IPS DF 6.9 (cell line): ENCODE results near the gene NGB.

Experiments used
- DNase-seq: peaks from one replicate; pipeline ENCODE4 v3.0.0-alpha.2; 2013; ENCODE audit warnings: low read depth, low spot score
- H3K27ac ChIP-seq: one replicate; pipeline ENCODE4 v1.5.1; 2013; ENCODE audit warnings: low read length, control low read depth
- H3K27me3 ChIP-seq: 2 replicates; pipeline ENCODE4 v1.6.1; 2013; ENCODE audit warnings: mild to moderate bottlenecking, low read length; ENCODE audit not compliant: control insufficient read depth, insufficient read depth
- H3K36me3 ChIP-seq: 2 replicates; pipeline ENCODE4 v1.6.1; 2013; ENCODE audit warnings: low read length; ENCODE audit not compliant: control insufficient read depth, insufficient read depth
- H3K4me1 ChIP-seq: 2 replicates; pipeline ENCODE4 v1.6.1; 2013; ENCODE audit warnings: low read length; ENCODE audit not compliant: control insufficient read depth, insufficient read depth
- H3K4me3 ChIP-seq: 2 replicates; pipeline ENCODE4 v1.5.1; 2013; ENCODE audit warnings: mild to moderate bottlenecking, low read length
- H3K9me3 ChIP-seq: 2 replicates; pipeline ENCODE4 v1.6.1; 2013; ENCODE audit warnings: low read length, inconsistent platforms; ENCODE audit not compliant: control insufficient read depth, insufficient read depth
- WGBS: extraction: QIAGEN DNeasy Blood & Tissue Kit; methylation state at CpG from one replicate; pipeline ENCODE4 v1.1.7; 2013; ENCODE audit warnings: mixed read lengths, missing lambda C conversion rate; ENCODE audit not compliant: insufficient read length, insufficient coverage; 5-methylcytosine and 5-hydroxymethylcytosine counted together

NGB gene

DNA sequence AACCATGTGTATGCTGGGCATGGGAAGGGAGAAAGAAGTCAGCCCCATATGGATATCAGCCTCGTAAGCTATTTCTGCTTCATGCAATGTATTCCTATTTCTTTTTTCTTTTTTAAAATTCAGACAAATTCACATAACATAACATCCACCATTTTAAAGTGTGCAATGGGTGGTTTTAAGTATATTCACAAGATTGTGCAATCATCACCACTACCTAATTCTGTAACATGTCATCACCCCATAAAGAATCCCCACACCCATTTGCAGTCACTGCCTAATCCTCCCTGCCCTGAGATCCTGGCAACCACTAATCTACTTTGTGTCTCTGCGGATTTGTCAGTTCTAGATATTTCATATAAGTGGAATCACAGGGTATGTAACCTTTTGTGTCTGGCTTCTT, 40.2 kb upstream of the NGB start:
- no CpG with 5 or more reads among the region's 2 CpGs for WGBS
- Histone ChIP-seq H3K27ac (no peak overlapping the region), H3K4me1 (peaks cover 6% of the 10 kb centered on the region; the same call in 1 of the 2 replicates), H3K4me3 (no peak overlapping the region), H3K9me3 (no peaks in the 10 kb centered on the region), H3K36me3 (no peaks in the 10 kb centered on the region), H3K27me3 (no peaks in the 10 kb centered on the region)
- no peak for DNase-seq

- Histone ChIP-seq H3K4me1 (peaks cover 4% of the 10 kb centered on the region; the same call in 1 of the 2 replicates), H3K36me3 (0 out of 2 replicates have a peak, but pooled peaks cover 3% of the 10 kb centered on the region), H3K9me3 (no peaks in the 10 kb centered on the region), H3K27ac (no peak overlapping the region), H3K4me3 (no peak overlapping the region), H3K27me3 (no peaks in the 10 kb centered on the region)
- DNase-seq, result no peak
- no CpG with 5 or more reads among the region's 4 CpGs for WGBS
Measured at GRCh38 chr14:77310026-77310425, 39.0 kb upstream of the NGB start.

- WGBS, result no CpG with 5 or more reads among the region's 4 CpGs
- Histone ChIP-seq H3K36me3 (0 out of 2 replicates have a peak, but pooled peaks cover 3% of the 10 kb centered on the region), H3K27ac (no peak overlapping the region), H3K4me3 (no peak overlapping the region), H3K27me3 (no peaks in the 10 kb centered on the region), H3K4me1 (peaks cover under 1% of the 10 kb centered on the region; the same call in 1 of the 2 replicates), H3K9me3 (no peaks in the 10 kb centered on the region)
- DNase-seq, result no peak
Measured at GRCh38 chr14:77309131-77309530, 38.1 kb upstream of the NGB start.

- H3K36me3 ChIP-seq, result 0 out of 2 replicates have a peak, but pooled peaks cover 6% of the 10 kb centered on the region
- H3K4me3 ChIP-seq, result no peak overlapping the region
- H3K9me3 ChIP-seq, result no peaks in the 10 kb centered on the region
- DNase-seq, result no peak
- no peaks in the 10 kb centered on the region for H3K4me1 ChIP-seq
- no peaks in the 10 kb centered on the region for H3K27me3 ChIP-seq
- WGBS, result no CpG with 5 or more reads among the region's 3 CpGs
- H3K27ac ChIP-seq, result no peak overlapping the region
Measured at GRCh38 chr14:77306851-77307496, 36.0 kb upstream of the NGB start.

DNA sequence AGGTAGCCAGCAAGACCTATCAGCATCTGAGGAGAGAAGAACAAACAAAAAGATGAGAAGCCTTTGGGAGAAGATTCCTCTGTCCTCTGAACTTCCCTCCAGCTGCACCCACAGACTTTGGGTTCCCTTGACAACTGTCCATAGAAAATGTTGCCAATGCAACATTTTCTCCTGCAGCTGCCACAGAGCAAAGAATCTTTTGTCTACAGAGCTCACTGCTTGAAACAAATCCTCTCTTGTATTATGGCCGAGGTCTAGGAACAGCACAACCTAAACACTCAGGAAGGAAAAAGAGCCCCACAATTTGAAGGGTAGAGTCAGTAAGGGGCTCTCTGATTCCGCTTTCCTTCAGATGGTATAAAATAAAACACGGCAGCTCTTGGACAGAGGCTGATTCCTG, 35.4 kb upstream of the NGB start:
- no peak overlapping the region for H3K4me3 ChIP-seq
- H3K36me3 ChIP-seq, result 0 out of 2 replicates have a peak, but pooled peaks cover 6% of the 10 kb centered on the region
- no peak overlapping the region for H3K27ac ChIP-seq
- H3K27me3 ChIP-seq, result no peaks in the 10 kb centered on the region
- DNase-seq, result no peak
- H3K4me1 ChIP-seq, result no peaks in the 10 kb centered on the region
- H3K9me3 ChIP-seq, result no peaks in the 10 kb centered on the region
- WGBS, result no CpG with 5 or more reads among the region's 3 CpGs

GRCh38 chr14:77305696-77306095, 34.7 kb upstream of the NGB start:
- Histone ChIP-seq H3K4me3 (no peak overlapping the region), H3K36me3 (0 out of 2 replicates have a peak, but pooled peaks cover 6% of the 10 kb centered on the region), H3K27me3 (no peaks in the 10 kb centered on the region), H3K4me1 (no peaks in the 10 kb centered on the region), H3K27ac (no peak overlapping the region), H3K9me3 (no peaks in the 10 kb centered on the region)
- DNase-seq, result no peak
- no CpG with 5 or more reads among the region's 4 CpGs for WGBS

GRCh38 chr14:77303417-77304156, 32.6 kb upstream of the NGB start:
- H3K27ac ChIP-seq, result no peak overlapping the region
- no peaks in the 10 kb centered on the region for H3K4me1 ChIP-seq
- H3K27me3 ChIP-seq, result no peaks in the 10 kb centered on the region
- H3K9me3 ChIP-seq, result no peaks in the 10 kb centered on the region
- 0 out of 2 replicates have a peak, but pooled peaks cover 6% of the 10 kb centered on the region for H3K36me3 ChIP-seq
- no peak overlapping the region for H3K4me3 ChIP-seq
- DNase-seq, result no peak
- WGBS, result no CpG with 5 or more reads among the region's 4 CpGs

DNA sequence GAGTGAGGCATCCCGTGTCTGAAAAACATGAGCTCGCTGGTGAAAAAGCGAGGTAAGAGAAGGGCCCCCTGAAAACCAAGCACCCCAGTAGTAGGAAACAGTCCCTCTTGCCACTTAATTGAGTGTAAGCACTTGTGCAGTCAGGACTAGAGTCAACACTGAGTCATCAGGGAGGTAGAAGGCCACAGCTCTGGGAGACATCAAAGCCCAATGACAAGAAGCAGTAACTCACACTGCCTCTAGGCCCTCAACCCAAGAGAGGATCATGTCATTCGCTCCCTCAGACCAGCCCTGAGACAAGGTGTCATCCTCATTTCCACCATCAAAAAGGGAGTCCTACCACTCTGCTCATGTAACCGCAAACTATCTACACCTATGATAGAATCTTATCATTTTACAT, 31.9 kb upstream of the NGB start:
- no peak for DNase-seq
- Histone ChIP-seq H3K27ac (no peak overlapping the region), H3K36me3 (0 out of 2 replicates have a peak, but pooled peaks cover 6% of the 10 kb centered on the region), H3K9me3 (no peaks in the 10 kb centered on the region), H3K4me1 (no peaks in the 10 kb centered on the region), H3K4me3 (no peak overlapping the region), H3K27me3 (no peaks in the 10 kb centered on the region)
- no CpG with 5 or more reads among the region's 5 CpGs for WGBS

- Histone ChIP-seq H3K9me3 (no peaks in the 10 kb centered on the region), H3K36me3 (peaks cover 6% of the 10 kb centered on the region; the same call in 1 of the 2 replicates), H3K27ac (no peak overlapping the region), H3K27me3 (no peaks in the 10 kb centered on the region), H3K4me3 (no peak overlapping the region), H3K4me1 (no peaks in the 10 kb centered on the region)
- no CpG with 5 or more reads among the region's 10 CpGs for WGBS
- DNase-seq, result peak; percentile 82
Measured at GRCh38 chr14:77301103-77301502, 30.1 kb upstream of the NGB start.

DNA sequence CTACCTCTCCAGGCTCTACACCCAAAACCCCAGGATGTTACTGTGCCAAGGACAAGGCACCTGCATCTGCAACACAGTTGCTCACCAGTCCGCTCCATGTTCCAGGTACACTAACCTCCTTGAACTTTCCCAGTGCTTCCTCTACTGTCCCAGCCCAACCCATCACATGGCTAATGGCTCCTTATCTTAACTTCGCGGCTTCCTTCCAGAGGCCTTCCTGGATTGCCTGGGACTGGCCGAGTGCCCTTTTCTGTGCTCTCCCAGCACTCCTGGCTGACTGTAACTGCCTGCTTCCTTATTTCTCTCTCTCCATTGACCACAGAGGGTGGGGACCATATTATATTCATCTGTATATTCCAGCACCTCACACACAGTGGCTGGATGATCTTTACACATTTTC, 28.8 kb upstream of the NGB start:
- no peak overlapping the region for H3K4me3 ChIP-seq
- H3K9me3 ChIP-seq, result no peaks in the 10 kb centered on the region
- DNase-seq, result no peak
- peaks cover 8% of the 10 kb centered on the region; the same call in 1 of the 2 replicates for H3K36me3 ChIP-seq
- no peaks in the 10 kb centered on the region for H3K4me1 ChIP-seq
- WGBS, result no CpG with 5 or more reads among the region's 4 CpGs
- no peak overlapping the region for H3K27ac ChIP-seq
- H3K27me3 ChIP-seq, result no peaks in the 10 kb centered on the region
